OCI-LY3 (cell line): Measurements from ENCODE around the gene CST3.

Experiments
- H2AFZ ChIP-seq: fragments of 200-600, 300-600 bp; shearing (Covaris generic); 2 replicates; pipeline ENCODE4 v1.6.0; 2014; ENCODE audit warnings: antibody characterized with exemption, low read depth, low read length
- H3K27ac ChIP-seq: fragments of 200-600, 300-600 bp; sonication (generic); 2 replicates; pipeline ENCODE4 v1.5.1; 2014; ENCODE audit warnings: mild to moderate bottlenecking, low read length, moderate library complexity, mixed read lengths
- H3K27me3 ChIP-seq: fragments of 200-600, 300-600 bp; sonication (generic); 2 replicates; pipeline ENCODE4 v1.6.1; 2014; ENCODE audit warnings: low read depth, low read length, mixed read lengths
- H3K36me3 ChIP-seq: fragments of 200-600, 300-600 bp; sonication (generic); replicated peaks from 2 replicates; pipeline ENCODE3; 2014; ENCODE audit warnings: low read depth, low read length, mixed read lengths
- H3K4me1 ChIP-seq: fragments of 300-600, 200-600 bp; sonication (generic); 2 replicates; pipeline ENCODE4 v1.6.1; 2014; ENCODE audit warnings: low read length, mixed read lengths
- H3K4me2 ChIP-seq: fragments of 200-600, 300-600 bp; sonication (generic); 2 replicates; pipeline ENCODE4 v1.6.1; 2014; ENCODE audit warnings: low read length, mixed read lengths
- H3K4me3 ChIP-seq: fragments of 300-600, 200-600 bp; sonication (generic); 2 replicates; pipeline ENCODE4 v1.5.1; 2014; ENCODE audit warnings: antibody characterized with exemption, mild to moderate bottlenecking, low read length, moderate library complexity
- H3K79me2 ChIP-seq: fragments of 300-600, 200-600 bp; shearing (Covaris generic); 2 replicates; pipeline ENCODE4 v1.6.1; 2014; ENCODE audit warnings: mild to moderate bottlenecking, low read length, mixed read lengths
- H3K9ac ChIP-seq: fragments of 300-600, 200-600 bp; shearing (Covaris generic); 2 replicates; pipeline ENCODE4 v1.6.0; 2014; ENCODE audit warnings: mild to moderate bottlenecking, low read length, moderate library complexity
- H3K9me3 ChIP-seq: fragments of 200-600, 300-600 bp; shearing (Covaris generic); 2 replicates; pipeline ENCODE4 v1.6.1; 2014; ENCODE audit warnings: low read length, mixed read lengths; ENCODE audit not compliant: insufficient read depth
- H4K20me1 ChIP-seq: fragments of 200-600, 300-600 bp; sonication (generic); 2 replicates; pipeline ENCODE4 v1.6.1; 2016; ENCODE audit warnings: low read length, mixed read lengths; ENCODE audit not compliant: insufficient read depth
- CTCF ChIP-seq: fragments of 200-600, 300-600 bp; sonication (generic); IDR thresholded peaks from 2 replicates; pipeline ENCODE4 v1.5.1; 2014; ENCODE audit warnings: antibody characterized with exemption, low read length, low read depth
- EZH2phosphoT487 ChIP-seq: fragments of 200-600 bp; shearing (Covaris generic); IDR thresholded peaks from 2 replicates; pipeline ENCODE4 v1.6.1; 2018; ENCODE audit warnings: antibody characterized with exemption, mixed run types, low read depth

Gene CST3

GRCh38 chr20:23585808-23586734 is 51.7 kb downstream of the CST3 start:
- H3K9me3 ChIP-seq: no peaks in the 10 kb centered on the region
- no peak overlapping the region for H2AFZ ChIP-seq
- peaks cover 6% of the 10 kb centered on the region for H3K4me1 ChIP-seq
- TF ChIP-seq EZH2phosphoT487 (no peak), CTCF (no peak)
- H3K4me2 ChIP-seq: no peak overlapping the region
- H3K27me3 ChIP-seq: peaks cover 7% of the 10 kb centered on the region
- no peaks in the 10 kb centered on the region; the same call in 1 of the 2 replicates for H4K20me1 ChIP-seq
- H3K79me2 ChIP-seq: no peaks in the 10 kb centered on the region
- no peak overlapping the region for H3K27ac ChIP-seq
- H3K36me3 ChIP-seq: no peaks in the 10 kb centered on the region
- no peak overlapping the region for H3K9ac ChIP-seq
- H3K4me3 ChIP-seq: no peak overlapping the region

- Histone ChIP-seq H2AFZ (no peak overlapping the region), H3K9ac (no peak overlapping the region)
Measured at GRCh38 chr20:23585449-23585807, 52.3 kb downstream of the CST3 start.

GRCh38 chr20:23584434-23585199 is 53.1 kb downstream of the CST3 start:
- H3K4me3 ChIP-seq: no peak overlapping the region
- H3K27me3 ChIP-seq: peaks cover 7% of the 10 kb centered on the region
- H3K79me2 ChIP-seq: no peaks in the 10 kb centered on the region
- H3K9ac ChIP-seq: no peak overlapping the region
- peaks cover 6% of the 10 kb centered on the region for H3K4me1 ChIP-seq
- no peaks in the 10 kb centered on the region for H3K9me3 ChIP-seq
- TF ChIP-seq CTCF: no peak
- no peak for TF ChIP-seq EZH2phosphoT487
- no peak overlapping the region for H2AFZ ChIP-seq
- no peaks in the 10 kb centered on the region; the same call in 1 of the 2 replicates for H4K20me1 ChIP-seq
- no peak overlapping the region for H3K4me2 ChIP-seq
- no peak overlapping the region for H3K27ac ChIP-seq
- H3K36me3 ChIP-seq: no peaks in the 10 kb centered on the region

More at GRCh38 chr20:23585449-23585807, 52.3 kb downstream of the CST3 start:
- H3K36me3 ChIP-seq: no peaks in the 10 kb centered on the region
- H4K20me1 ChIP-seq: no peaks in the 10 kb centered on the region; the same call in 1 of the 2 replicates
- H3K4me3 ChIP-seq: no peak overlapping the region
- H3K27me3 ChIP-seq: peaks cover 7% of the 10 kb centered on the region
- no peak overlapping the region for H3K4me2 ChIP-seq
- H3K4me1 ChIP-seq: peaks cover 6% of the 10 kb centered on the region
- H3K27ac ChIP-seq: no peak overlapping the region
- no peaks in the 10 kb centered on the region for H3K79me2 ChIP-seq
- H3K9me3 ChIP-seq: no peaks in the 10 kb centered on the region
- no peak for TF ChIP-seq CTCF
- no peak for TF ChIP-seq EZH2phosphoT487
